ENCODE measurements around the gene TIGD1. TPM values are rescaled to one million over a fixed set of nuclear protein-coding genes. Genes with fewer than 3 reads are reported as not detected.
A peak's percentile ranks its signal among the peaks of the same experiment; 100 is the strongest.

Gene TIGD1
- total RNA-seq (1 to 10 TPM; 3.7 to 3.8 TPM), polyA plus RNA-seq (ENCODE audit: insufficient read length in 6 of 6) (10 to 100 TPM in 5 of 6 donors, 1 to 10 TPM in 1; 9.6 to 12.4 (median 11.3) TPM)
- long read RNA-seq, donor 1, transcript TIGD1-201 (1 exons, 2,623 nt), result major isoform, 5 of 5 reads
- long read RNA-seq, donor 1, partial matches to known transcripts, result 0 of 5 reads
- long read RNA-seq, donor 1, other reads (novel, unspliced or antisense), result 0 of 5 reads
- long read RNA-seq, donor 2, transcript TIGD1-201 (1 exons, 2,623 nt), result major isoform, 7 of 222 reads
- long read RNA-seq, donor 2, partial matches to known transcripts, result 177 of 222 reads
- long read RNA-seq, donor 2, other reads (novel, unspliced or antisense), result 38 of 222 reads
- long read RNA-seq, donor 3, partial matches to known transcripts, result 0 of 4 reads
- long read RNA-seq, donor 3, other reads (novel, unspliced or antisense), result 0 of 4 reads
- long read RNA-seq, donor 4, result 0 reads
- long read RNA-seq, donor 5, partial matches to known transcripts, result 147 of 183 reads
- long read RNA-seq, donor 5, other reads (novel, unspliced or antisense), result 32 of 183 reads
- long read RNA-seq, donor 6, transcript TIGD1-201 (1 exons, 2,623 nt), result major isoform, 5 of 5 reads
- long read RNA-seq, donor 6, partial matches to known transcripts, result 0 of 5 reads
- long read RNA-seq, donor 6, other reads (novel, unspliced or antisense), result 0 of 5 reads
- long read RNA-seq, donor 7, partial matches to known transcripts, result 0 of 2 reads
- long read RNA-seq, donor 7, other reads (novel, unspliced or antisense), result 0 of 2 reads
- long read RNA-seq, donor 8, partial matches to known transcripts, result 114 of 162 reads
- long read RNA-seq, donor 8, other reads (novel, unspliced or antisense), result 45 of 162 reads
- long read RNA-seq, donor 9, partial matches to known transcripts, result 0 of 1 reads
- long read RNA-seq, donor 9, other reads (novel, unspliced or antisense), result 0 of 1 reads
- long read RNA-seq, donor 10, result 0 reads
- long read RNA-seq, donor 11, transcript TIGD1-201 (1 exons, 2,623 nt), result major isoform, 5 of 5 reads
- long read RNA-seq, donor 11, partial matches to known transcripts, result 0 of 5 reads
- long read RNA-seq, donor 11, other reads (novel, unspliced or antisense), result 0 of 5 reads
- long read RNA-seq, donor 12, partial matches to known transcripts, result 0 of 2 reads
- long read RNA-seq, donor 12, other reads (novel, unspliced or antisense), result 0 of 2 reads

DNA sequence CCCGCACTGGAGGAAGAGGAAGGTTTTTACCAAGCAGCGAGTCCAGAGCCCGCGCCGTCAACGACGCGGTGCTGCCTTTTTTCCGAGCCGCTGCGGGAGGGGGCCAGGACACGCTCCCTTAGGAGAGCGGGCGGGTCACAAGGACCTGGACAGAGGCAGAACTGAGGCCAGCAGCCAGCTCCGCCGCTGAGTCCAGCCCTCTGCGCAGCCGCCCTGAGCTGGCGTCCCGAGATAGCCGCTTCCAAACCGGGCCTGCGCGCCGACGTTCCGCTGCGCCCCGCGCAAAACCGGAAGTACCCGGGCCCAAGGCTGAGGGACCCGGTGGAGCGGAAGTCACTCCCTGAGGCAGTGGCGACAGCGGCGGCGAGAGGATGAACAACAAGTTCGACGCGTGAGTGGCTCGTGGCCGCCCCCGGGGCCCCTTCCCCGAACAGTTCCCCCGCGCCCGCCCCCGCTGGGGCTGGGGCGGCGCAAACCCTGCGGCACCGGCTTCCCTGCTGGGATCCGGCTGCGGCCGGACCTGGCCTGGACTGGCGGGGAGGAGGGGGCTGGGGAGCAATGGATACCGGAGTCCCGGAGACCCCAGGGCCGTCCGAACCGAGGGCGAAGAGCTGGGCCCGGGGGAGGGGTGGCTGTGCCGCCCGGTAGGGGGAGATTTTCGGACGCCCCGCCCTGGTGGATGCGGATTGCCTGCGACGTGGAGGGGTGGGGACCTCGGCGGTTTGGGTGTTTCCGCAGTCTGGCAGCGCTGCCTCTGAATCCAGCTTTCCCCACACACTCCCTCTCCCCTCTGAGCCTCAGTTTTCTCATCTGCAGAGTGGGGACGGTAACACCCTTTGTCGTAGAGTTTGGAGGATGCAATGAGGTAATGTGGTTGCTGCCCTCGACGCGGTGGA, at the start of gene TIGD1, which contains the start of gene EIF4E2:
Gene TIGD1, minus strand, starts transcription at position 204 of the 896 bp plus-strand sequence. CDS start 675 bp downstream, outside the sequence.
Gene EIF4E2, plus strand, starts transcription at position 336 of the 896 bp plus-strand sequence. Its CDS starts 36 bp downstream, at position 372.
- peaks cover 9 to 54% of the 10 kb centered on the region in 2 donors for H3K4me1 ChIP-seq
- H3K4me3 ChIP-seq, result peak within 1 kb of the TSS; percentile 77 to 87
- ATAC-seq, result peak; percentile 94
- peak; percentile 90 to 99 (median 96) for DNase-seq
- no peaks in the 10 kb centered on the region for H3K9me3 ChIP-seq
- no peaks in the 10 kb centered on the region for H3K27me3 ChIP-seq
- intact Hi-C loops (cut with DNase I), result no loop called here
- peak within 1 kb of the TSS; percentile 98 to 99 for H3K27ac ChIP-seq
- peaks cover 0 to 8% of the 10 kb centered on the region in 2 donors for H3K36me3 ChIP-seq
- TF ChIP-seq, protein P1, sequence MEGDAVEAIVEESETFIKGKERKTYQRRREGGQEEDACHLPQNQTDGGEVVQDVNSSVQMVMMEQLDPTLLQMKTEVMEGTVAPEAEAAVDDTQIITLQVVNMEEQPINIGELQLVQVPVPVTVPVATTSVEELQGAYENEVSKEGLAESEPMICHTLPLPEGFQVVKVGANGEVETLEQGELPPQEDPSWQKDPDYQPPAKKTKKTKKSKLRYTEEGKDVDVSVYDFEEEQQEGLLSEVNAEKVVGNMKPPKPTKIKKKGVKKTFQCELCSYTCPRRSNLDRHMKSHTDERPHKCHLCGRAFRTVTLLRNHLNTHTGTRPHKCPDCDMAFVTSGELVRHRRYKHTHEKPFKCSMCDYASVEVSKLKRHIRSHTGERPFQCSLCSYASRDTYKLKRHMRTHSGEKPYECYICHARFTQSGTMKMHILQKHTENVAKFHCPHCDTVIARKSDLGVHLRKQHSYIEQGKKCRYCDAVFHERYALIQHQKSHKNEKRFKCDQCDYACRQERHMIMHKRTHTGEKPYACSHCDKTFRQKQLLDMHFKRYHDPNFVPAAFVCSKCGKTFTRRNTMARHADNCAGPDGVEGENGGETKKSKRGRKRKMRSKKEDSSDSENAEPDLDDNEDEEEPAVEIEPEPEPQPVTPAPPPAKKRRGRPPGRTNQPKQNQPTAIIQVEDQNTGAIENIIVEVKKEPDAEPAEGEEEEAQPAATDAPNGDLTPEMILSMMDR (IDR thresholded peaks at IDR 0.05), result peak in 1 of 2 donors; percentile 50

DNA sequence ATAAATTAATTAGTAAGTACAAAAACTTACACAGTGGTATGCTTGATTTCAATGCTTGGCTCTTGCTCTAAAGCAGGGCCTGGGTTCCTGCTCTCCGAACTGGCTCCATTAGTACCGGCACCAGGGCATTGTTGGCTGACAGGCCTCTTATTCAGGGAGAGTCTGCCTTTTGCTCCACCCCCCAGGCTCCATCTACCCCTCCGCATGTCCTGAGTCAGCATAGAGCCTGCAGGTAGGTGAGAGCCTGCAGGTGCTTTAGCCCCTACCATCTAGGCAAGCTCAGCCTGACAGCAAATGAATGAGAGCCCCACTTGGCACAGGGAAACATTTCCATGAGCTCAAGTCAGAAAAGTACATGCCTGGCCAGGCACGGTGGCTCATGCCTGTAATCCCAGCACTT, 47.9 kb upstream of the TIGD1 start:
- TF ChIP-seq, protein P1 (IDR thresholded peaks at IDR 0.05), result no peak
- intact Hi-C loops (cut with DNase I), result no loop called here
- Histone ChIP-seq H3K27me3 (no peaks in the 10 kb centered on the region), H3K9me3 (no peaks in the 10 kb centered on the region), H3K36me3 (no peaks in the 10 kb centered on the region), H3K4me3 (no peak overlapping the region), H3K4me1 (no peaks in the 10 kb centered on the region), H3K27ac (no peak overlapping the region)
- no peak for DNase-seq
- ATAC-seq, result no peak

DNA sequence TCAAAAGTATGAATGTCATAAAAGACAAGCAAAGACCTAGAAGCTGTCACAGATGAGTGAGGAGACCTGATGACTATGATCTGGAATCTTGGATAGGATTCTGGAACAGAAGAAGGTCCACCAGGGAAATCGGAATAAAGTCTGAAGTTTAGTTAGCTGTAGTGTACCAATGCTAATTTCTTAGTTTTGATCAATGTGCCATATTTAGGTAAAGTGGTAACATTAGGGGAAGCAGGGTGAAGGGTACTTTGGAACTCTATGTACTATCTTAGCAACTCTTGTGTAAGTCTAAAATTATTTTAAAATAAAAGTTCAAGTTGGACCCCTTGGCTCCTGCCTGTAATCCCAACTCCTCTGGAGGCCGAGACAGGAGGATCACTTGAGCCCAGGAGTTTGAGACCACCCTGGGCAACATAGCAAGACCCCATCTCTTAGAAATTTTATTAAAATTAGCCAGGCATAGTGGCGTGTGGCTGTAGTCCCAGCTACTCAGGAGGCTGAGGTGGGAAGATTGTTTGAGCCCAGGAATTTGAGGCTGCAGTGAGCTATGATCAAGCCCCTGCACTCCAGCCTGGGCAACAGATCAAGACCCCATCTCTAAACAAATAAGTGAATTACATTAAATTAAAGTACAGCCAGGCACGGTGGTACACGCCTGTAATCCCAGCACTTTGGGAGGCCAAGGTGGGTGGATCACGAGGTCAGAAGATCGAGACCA, 47.2 kb upstream of the TIGD1 start:
- Histone ChIP-seq H3K27ac (no peak overlapping the region), H3K4me1 (no peaks in the 10 kb centered on the region), H3K9me3 (no peaks in the 10 kb centered on the region), H3K27me3 (no peaks in the 10 kb centered on the region), H3K4me3 (no peak overlapping the region), H3K36me3 (no peaks in the 10 kb centered on the region)
- DNase-seq, result no peak
- ATAC-seq, result no peak
- intact Hi-C loops (cut with DNase I), result no loop called here
- TF ChIP-seq, protein P1 (IDR thresholded peaks at IDR 0.05), result no peak

DNA sequence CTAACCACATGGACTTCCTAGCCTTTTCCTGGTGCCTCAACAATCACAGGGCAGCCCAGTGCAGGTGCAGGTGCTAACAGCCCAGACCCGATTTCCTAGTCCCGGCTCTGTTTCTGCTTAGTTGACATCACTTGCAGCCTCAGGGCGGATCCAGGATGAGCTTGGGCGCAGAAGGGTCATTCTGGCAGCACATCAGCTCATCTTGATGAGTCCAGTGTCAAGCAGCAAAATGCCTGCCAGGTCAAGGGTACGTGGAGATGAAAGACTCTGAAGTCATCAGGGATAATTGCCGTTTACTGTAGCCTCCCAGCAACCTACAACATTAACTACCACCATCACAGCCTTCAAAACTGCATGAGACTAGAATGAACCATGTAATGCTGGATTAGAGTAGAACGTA, 43.6 kb upstream of the TIGD1 start:
- Histone ChIP-seq H3K4me1 (no peaks in the 10 kb centered on the region), H3K27me3 (no peaks in the 10 kb centered on the region), H3K4me3 (no peak overlapping the region), H3K36me3 (no peaks in the 10 kb centered on the region), H3K9me3 (no peaks in the 10 kb centered on the region), H3K27ac (no peak overlapping the region)
- ATAC-seq (no peak), DNase-seq (no peak)
- TF ChIP-seq, protein P1 (IDR thresholded peaks at IDR 0.05), result no peak
- intact Hi-C loops (cut with DNase I), result no loop called here

Data from left lung (tissue), 14 donors.